Adipose tissue (tissue), 3 donors: ENCODE results near the gene NBPF9. TPM values are rescaled to one million over a fixed set of nuclear protein-coding genes. Genes with fewer than 3 reads are reported as not detected.
"Not testable (repeated sequence)": the region's sequence is repeated elsewhere in the genome, so short reads cannot be mapped to it uniquely, and the experiment has no call there.

Source experiments
- H3K27ac ChIP-seq: one replicate; pipeline ENCODE4 v1.5.1; 2013; ENCODE audit warnings: low read depth, low read length
- WGBS, 3 donors: extraction: QIAGEN DNeasy Blood & Tissue Kit; methylation state at CpG; one replicate each; pipeline ENCODE4 v1.1.7; 2013; 5-methylcytosine and 5-hydroxymethylcytosine counted together
- polyA plus RNA-seq, 3 donors: library from polyadenylated mRNA; stranded (reverse); fragments of 200-250 nt; gene quantifications; one replicate each; pipeline ENCODE4 v1.2.3, GENCODE V29; 2013
- donor health status: healthy with polysubstance abuse.
- donor health status: Bipolar disorder and iron deficiency.
- donor health status: healthy.

The NBPF9 gene
- polyA plus RNA-seq, 3 donors, result 7.6 to 11.8 (median 10.2) TPM

DNA sequence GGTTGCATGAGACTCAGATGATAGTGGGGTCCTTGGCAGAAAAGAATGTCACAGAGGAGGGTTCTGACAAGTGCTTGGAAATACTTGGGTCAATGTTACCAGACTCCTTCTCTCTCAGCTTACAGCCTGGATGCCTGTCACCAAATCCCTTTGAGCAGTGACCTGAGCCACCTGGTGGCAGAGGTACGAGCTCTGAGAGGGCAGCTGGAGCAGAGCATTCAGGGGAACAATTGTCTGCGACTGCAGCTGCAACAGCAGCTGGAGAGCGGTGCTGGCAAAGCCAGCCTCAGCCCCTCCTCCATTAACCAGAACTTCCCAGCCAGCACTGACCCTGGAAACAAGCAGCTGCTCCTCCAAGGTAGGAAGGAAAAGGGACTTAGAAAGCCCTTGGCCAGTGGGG lies 79.0 kb downstream of the NBPF9 start:
- H3K27ac ChIP-seq, result not testable (repeated sequence)
- no CpG with 5 or more reads among the region's 3 CpGs for WGBS, 3 donors

DNA sequence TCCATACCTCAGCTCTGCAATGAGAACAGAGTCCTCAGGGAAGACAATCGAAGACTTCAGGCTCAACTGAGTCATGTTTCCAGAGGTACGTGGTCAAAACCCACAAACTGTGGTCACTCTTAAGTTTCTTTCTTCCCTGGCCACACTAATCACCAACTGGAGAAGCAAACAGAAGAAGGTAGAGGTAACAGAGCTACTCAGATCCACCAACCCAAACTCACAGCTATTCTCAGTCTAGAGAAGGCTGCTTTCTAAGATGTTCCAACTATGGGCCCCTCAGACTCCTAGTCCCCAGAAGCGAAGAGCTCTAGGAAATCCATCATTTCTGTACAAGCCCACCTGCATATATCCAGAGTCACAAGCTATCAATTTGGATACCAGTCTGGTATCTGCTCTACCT lies 84.8 kb downstream of the NBPF9 start:
- not testable (repeated sequence) for H3K27ac ChIP-seq
- WGBS, 3 donors, result 74 to 86% (median 84%) methylated on average over 2 of the region's 3 CpGs

DNA sequence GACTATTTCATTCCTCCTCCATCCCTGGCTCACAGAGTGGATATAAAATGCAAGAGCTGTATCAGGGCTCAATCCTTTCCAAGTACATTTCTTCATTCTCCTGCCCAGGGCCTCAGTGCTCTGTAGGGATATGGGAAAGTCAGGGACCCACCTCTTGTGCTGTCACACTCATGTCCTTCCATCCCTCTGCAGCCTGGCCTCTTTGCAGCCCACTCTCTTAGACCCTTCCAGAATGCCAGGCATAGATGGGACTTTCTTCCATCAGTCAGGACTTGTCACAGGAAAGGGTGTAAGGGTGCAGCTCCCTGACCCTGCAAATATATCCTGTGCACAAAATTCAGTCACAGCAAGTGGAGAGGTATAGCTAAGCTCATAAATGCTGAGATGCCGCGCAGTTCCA lies 86.7 kb downstream of the NBPF9 start:
- not testable (repeated sequence) for H3K27ac ChIP-seq
- 95 to 100% (median 97%) methylated on average over 2 of the region's 2 CpGs for WGBS, 3 donors

DNA sequence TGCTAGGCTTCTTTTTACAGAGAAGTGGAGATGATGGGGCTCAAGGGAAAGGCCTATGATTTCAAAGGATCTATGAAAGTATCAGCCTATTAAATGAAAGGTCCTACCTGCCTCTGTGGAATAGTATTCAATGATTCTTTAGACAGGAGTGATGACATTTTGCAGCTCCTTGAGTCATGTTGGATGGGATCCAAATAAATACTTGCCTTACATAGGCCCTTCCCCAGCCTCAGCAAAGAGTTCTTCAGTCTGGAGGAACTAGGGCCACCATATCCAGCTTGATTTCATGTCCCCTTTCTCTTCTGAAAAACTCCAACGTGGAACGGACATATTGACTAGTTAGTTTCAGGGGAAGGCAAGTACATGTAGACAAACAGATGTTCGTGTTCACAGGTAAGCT lies 87.8 kb downstream of the NBPF9 start:
- not testable (repeated sequence) for H3K27ac ChIP-seq
- 56 to 84% (median 81%) methylated on average over 3 of the region's 3 CpGs for WGBS, 3 donors

DNA sequence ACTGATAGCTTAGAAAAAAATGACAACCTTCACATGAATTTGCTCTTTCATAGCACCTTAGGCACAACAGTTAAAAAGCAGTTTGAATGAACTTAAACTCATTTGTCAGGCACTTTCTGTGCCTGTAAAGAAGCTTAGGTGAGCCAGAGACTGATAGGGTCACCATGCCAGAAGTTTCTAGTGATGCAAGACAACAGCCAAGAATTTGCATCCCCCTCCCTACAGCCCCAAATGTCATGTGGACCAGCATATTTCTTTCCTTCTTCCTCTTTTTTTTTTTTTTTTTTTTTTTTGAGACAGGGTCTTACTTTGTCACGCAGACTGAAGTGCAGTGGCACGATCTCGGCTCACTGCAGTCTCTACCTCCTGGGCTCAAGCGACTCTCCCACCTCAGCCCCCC lies 89.8 kb downstream of the NBPF9 start:
- WGBS, 3 donors, result 49 to 94% (median 63%) methylated on average over 4 of the region's 4 CpGs
- H3K27ac ChIP-seq, result not testable (repeated sequence)

DNA sequence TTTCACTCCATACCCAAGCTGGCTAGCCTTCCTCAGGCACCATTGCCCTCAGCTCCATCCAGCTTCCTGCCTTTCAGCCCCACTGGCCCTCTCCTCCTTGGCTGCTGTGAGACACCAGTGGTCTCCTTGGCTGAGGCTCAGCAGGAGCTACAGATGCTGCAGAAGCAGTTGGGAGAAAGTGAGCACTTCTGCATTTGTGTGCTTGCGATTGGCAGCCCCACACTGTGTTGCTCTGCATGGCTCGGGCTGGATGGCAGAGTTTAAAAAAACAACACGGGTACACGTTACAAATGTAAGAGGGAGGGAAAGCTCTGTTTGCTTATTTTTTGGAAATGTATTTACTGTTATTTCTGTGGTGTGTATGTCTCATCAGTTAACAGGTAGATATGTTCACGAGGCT lies 90.8 kb downstream of the NBPF9 start:
- H3K27ac ChIP-seq, result not testable (repeated sequence)
- WGBS, 3 donors, result 84 to 100% methylated on average over 1 of the region's 5 CpGs; no CpG with 5 or more reads in 1 of the 3 donors

DNA sequence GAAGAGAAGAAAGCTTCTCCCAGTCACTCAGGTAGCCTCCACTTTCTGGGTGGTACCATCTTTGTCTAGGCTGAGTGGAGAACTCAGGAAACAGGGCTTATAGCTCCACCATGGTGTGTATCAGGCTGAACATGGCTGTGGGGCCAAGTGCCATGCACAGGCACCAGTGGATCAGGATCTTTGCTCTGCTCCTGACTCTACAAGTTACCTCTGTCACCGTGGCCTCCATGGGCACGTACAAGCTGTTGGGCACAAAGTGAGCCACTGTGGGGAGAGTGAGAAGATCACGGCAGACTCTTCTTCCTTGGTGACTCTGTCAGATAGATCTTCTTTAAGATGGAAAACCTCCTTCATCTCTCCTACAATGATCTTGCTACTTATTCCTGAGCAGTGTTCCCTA lies 93.6 kb downstream of the NBPF9 start:
- 93 to 96% (median 94%) methylated on average over 3 of the region's 3 CpGs for WGBS, 3 donors

DNA sequence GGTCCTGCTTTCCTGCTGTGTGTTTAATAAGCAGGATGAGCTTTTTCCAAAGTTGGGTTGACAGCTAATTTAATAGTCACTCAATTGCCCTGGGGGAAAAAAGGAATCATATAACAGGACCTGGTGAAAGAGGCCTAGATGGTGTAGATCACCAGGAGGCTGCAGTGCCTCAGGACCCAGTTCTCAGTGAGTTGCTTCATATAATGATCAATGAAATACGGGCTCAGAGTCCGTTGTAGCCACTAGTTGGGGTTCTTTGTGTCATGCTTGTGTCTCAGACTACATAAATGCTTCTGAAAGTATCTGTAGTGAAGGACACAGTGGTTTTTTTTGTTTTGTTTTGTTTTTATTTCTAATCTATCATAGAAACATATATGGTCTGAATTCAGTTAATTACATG lies 94.6 kb downstream of the NBPF9 start:
- 77 to 98% (median 82%) methylated on average over 2 of the region's 2 CpGs for WGBS, 3 donors
- not testable (repeated sequence) for H3K27ac ChIP-seq

More for the DNA sequence above, 93.6 kb downstream of the NBPF9 start:
- not testable (repeated sequence) for H3K27ac ChIP-seq

DNA sequence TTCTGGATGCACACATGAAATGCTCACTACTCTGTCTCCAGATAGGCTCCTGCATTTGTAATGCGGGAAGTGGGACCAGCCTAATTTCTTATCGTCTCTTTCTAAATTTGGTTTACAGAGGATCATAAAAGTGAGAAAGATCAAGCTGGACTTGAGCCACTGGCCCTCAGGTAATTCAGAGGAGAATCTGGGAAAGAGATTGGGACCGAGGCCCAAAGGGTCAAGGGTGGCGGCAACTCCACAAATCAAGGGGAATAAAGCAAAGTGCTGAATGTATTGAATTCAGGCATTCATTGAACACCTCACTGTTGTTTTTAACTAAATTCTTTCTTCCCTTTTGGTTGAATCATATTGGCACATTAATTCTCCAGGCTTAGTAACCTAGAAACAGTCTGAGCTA lies 95.0 kb downstream of the NBPF9 start:
- WGBS, 3 donors, result no CpG with 5 or more reads among the region's 4 CpGs

More for the DNA sequence above, 95.0 kb downstream of the NBPF9 start:
- not testable (repeated sequence) for H3K27ac ChIP-seq
